H1 (cell line): ENCODE results near the gene GLI1. TPM values are rescaled to one million over a fixed set of nuclear protein-coding genes. Genes with fewer than 3 reads are reported as not detected.

ENCODE experiments used
- CTCF ChIA-PET: fragments of 300-600 bp; sonication (Branson Sonifier 250); formaldehyde crosslinking; loops from one replicate; lab custom pipeline; 2021; ENCODE audit not compliant: partially characterized antibody; lab: Charles Lee
- POLR2A ChIA-PET: fragments of 300-600 bp; sonication (Branson Sonifier 250); formaldehyde crosslinking; loops from one replicate; lab custom pipeline; 2021; ENCODE audit warnings: inconsistent platforms; ENCODE audit not compliant: partially characterized antibody; lab: Charles Lee
- DNase-seq, 2 experiments: peaks; one replicate each; pipeline versions ENCODE4 v3.0.0 to v3.0.0-alpha.2; 2010 to 2022; ENCODE audit warnings: low spot score in 2 of 2, low read depth in 1 of 2, mixed read lengths in 1 of 2
- FAIRE-seq: peaks from 2 replicates; lab custom pipeline; 2011; peaks lifted over from hg19 to GRCh38; lab: Jason Lieb, UNC
- H2AFZ ChIP-seq: 2 replicates; pipeline ENCODE4 v1.8.1; 2012; ENCODE audit warnings: low read length, inconsistent platforms
- H2AK5ac ChIP-seq: 2 replicates; pipeline ENCODE4 v1.6.1; 2013; ENCODE audit warnings: low read depth, low read length
- H2BK120ac ChIP-seq: replicated peaks from 2 replicates; pipeline ENCODE3; 2013; ENCODE audit warnings: low read depth, low read length, inconsistent platforms
- H2BK12ac ChIP-seq: 2 replicates; pipeline ENCODE4 v1.6.1; 2013; ENCODE audit warnings: low read depth, low read length
- H2BK15ac ChIP-seq: 2 replicates; pipeline ENCODE4 v1.6.1; 2013; ENCODE audit warnings: low read length
- H2BK20ac ChIP-seq: 2 replicates; pipeline ENCODE4 v1.6.1; 2013; ENCODE audit warnings: low read length
- H2BK5ac ChIP-seq: 2 replicates; pipeline ENCODE4 v1.6.1; 2013; ENCODE audit warnings: low read depth, low read length
- H3K14ac ChIP-seq: 2 replicates; pipeline ENCODE4 v1.6.1; 2013; ENCODE audit warnings: inconsistent platforms; ENCODE audit not compliant: insufficient read length
- H3K18ac ChIP-seq: 2 replicates; pipeline ENCODE4 v1.6.1; 2013; ENCODE audit warnings: low read length; ENCODE audit errors: extremely low read depth
- H3K23ac ChIP-seq: 2 replicates; pipeline ENCODE4 v1.6.1; 2013; ENCODE audit warnings: inconsistent platforms; ENCODE audit not compliant: insufficient read length
- H3K23me2 ChIP-seq: 2 replicates; pipeline ENCODE4 v1.6.1; 2013; ENCODE audit warnings: low read depth, low read length
- H3K27ac ChIP-seq: 2 replicates; pipeline ENCODE4 v1.6.1; 2011; ENCODE audit warnings: low read depth, low read length, inconsistent platforms
- H3K27me3 ChIP-seq, 4 experiments: replicated peaks in 1 of 4; 1 replicate in 1 of 4; 2 replicates in 3 of 4; pipeline versions ENCODE4 v1.6.1 to v1.8.1; 2011 to 2013; ENCODE audit warnings: low read length in 3 of 4, mild to moderate bottlenecking in 3 of 4, inconsistent platforms in 2 of 4, mixed read lengths in 2 of 4, moderate library complexity in 1 of 4; ENCODE audit not compliant: control insufficient read depth in 3 of 4, insufficient read depth in 3 of 4; ENCODE audit errors: extremely low read depth in 1 of 4
- H3K36me3 ChIP-seq, 4 experiments: 2 replicates each; pipeline versions ENCODE4 v1.6.1 to v1.8.1; 2011 to 2013; ENCODE audit warnings: mild to moderate bottlenecking in 4 of 4, low read length in 3 of 4, moderate library complexity in 2 of 4, control low read depth in 1 of 4, inconsistent platforms in 1 of 4; ENCODE audit not compliant: insufficient read depth in 4 of 4, control insufficient read depth in 2 of 4
- H3K4ac ChIP-seq: replicated peaks from 2 replicates; pipeline ENCODE3; 2013; ENCODE audit warnings: low read length, low read depth, mixed read lengths, inconsistent platforms; ENCODE audit not compliant: insufficient read length
- H3K4me1 ChIP-seq, 4 experiments: replicated peaks in 1 of 4; 1 replicate in 1 of 4; 2 replicates in 3 of 4; pipeline versions ENCODE4 v1.6.1 to v1.8.1; 2011 to 2013; ENCODE audit warnings: low read length in 3 of 4, inconsistent platforms in 2 of 4, mixed read lengths in 1 of 4; ENCODE audit not compliant: insufficient read depth in 4 of 4, control insufficient read depth in 3 of 4
- H3K4me2 ChIP-seq, 2 experiments: 2 replicates each; pipeline versions ENCODE4 v1.6.1 to v1.8.1; 2011 to 2013; ENCODE audit warnings: low read depth in 2 of 2, low read length in 2 of 2, control low read depth in 1 of 2, inconsistent platforms in 1 of 2, mild to moderate bottlenecking in 1 of 2; ENCODE audit not compliant: insufficient read depth in 1 of 2
- H3K4me3 ChIP-seq, 4 experiments: fragments of 200-600, 300-600 bp in 1 of 4; sonication (generic), shearing (Covaris generic), sonication (Bioruptor Twin) in 1 of 4; 2 replicates each; pipeline versions ENCODE4 v1.5.1 to v1.8.1; 2011 to 2016; ENCODE audit warnings: low read length in 4 of 4, low read depth in 3 of 4, control low read depth in 2 of 4, inconsistent platforms in 2 of 4, mild to moderate bottlenecking in 2 of 4, mixed read lengths in 1 of 4, moderate library complexity in 1 of 4; ENCODE audit not compliant: insufficient read depth in 2 of 4; ENCODE audit errors: extremely low read depth in 1 of 4
- H3K56ac ChIP-seq: replicated peaks from 2 replicates; pipeline ENCODE3; 2013; ENCODE audit warnings: low read depth, mild to moderate bottlenecking, mixed read lengths, low read length, inconsistent platforms; ENCODE audit not compliant: insufficient read length
- H3K79me1 ChIP-seq: 2 replicates; pipeline ENCODE4 v1.6.1; 2013; ENCODE audit warnings: low read depth, low read length, control low read depth
- H3K79me2 ChIP-seq, 2 experiments: 2 replicates each; pipeline versions ENCODE4 v1.6.1 to v1.8.1; 2012 to 2013; ENCODE audit warnings: low read length in 2 of 2, mild to moderate bottlenecking in 2 of 2, inconsistent platforms in 1 of 2; ENCODE audit not compliant: insufficient read depth in 2 of 2, control insufficient read depth in 1 of 2
- H3K9ac ChIP-seq, 4 experiments: replicated peaks in 1 of 4; 1 replicate in 1 of 4; 2 replicates in 3 of 4; pipeline versions ENCODE4 v1.6.1 to v1.8.1; 2011 to 2013; ENCODE audit warnings: low read depth in 3 of 4, low read length in 3 of 4, control low read depth in 2 of 4, mild to moderate bottlenecking in 2 of 4, moderate library complexity in 2 of 4, inconsistent platforms in 1 of 4; ENCODE audit errors: extremely low read depth in 1 of 4
- H3K9me3 ChIP-seq, 2 experiments: 2 replicates each; pipeline versions ENCODE4 v1.6.1 to v1.8.1; 2012 to 2013; ENCODE audit warnings: mild to moderate bottlenecking in 2 of 2, moderate library complexity in 2 of 2, control low read depth in 1 of 2, inconsistent platforms in 1 of 2, low read depth in 1 of 2, low read length in 1 of 2, mixed read lengths in 1 of 2; ENCODE audit not compliant: insufficient read depth in 2 of 2
- H4K20me1 ChIP-seq, 2 experiments: replicated peaks in 1 of 2; 2 replicates each; pipeline versions ENCODE3 to v1.8.1; 2011 to 2013; ENCODE audit warnings: inconsistent platforms in 2 of 2, low read length in 2 of 2, mild to moderate bottlenecking in 1 of 2; ENCODE audit not compliant: insufficient read depth in 2 of 2, control insufficient read depth in 1 of 2
- H4K5ac ChIP-seq: 2 replicates; pipeline ENCODE4 v1.6.1; 2013; ENCODE audit warnings: low read length, low read depth, mixed read lengths, inconsistent platforms; ENCODE audit not compliant: insufficient read length
- H4K8ac ChIP-seq: 2 replicates; pipeline ENCODE4 v1.8.0; 2013; ENCODE audit warnings: mild to moderate bottlenecking, moderate library complexity, low read length, inconsistent platforms; ENCODE audit not compliant: insufficient read depth; ENCODE audit errors: extremely low read depth
- H4K91ac ChIP-seq: replicated peaks from 2 replicates; pipeline ENCODE3; 2013; ENCODE audit warnings: low read length, mixed read lengths, inconsistent platforms; ENCODE audit not compliant: insufficient read length
- BCL11A ChIP-seq, 2 experiments: IDR thresholded peaks; one replicate each; pipeline ENCODE4 v1.6.1; 2011; ENCODE audit warnings: low read depth in 2 of 2, low read length in 2 of 2, mild to moderate bottlenecking in 2 of 2
- CREB1 ChIP-seq: IDR thresholded peaks from 2 replicates; pipeline ENCODE4 v1.6.1; 2012; ENCODE audit warnings: inconsistent platforms
- CTBP2 ChIP-seq: IDR thresholded peaks from 2 replicates; pipeline ENCODE4 v1.7.0; 2011; ENCODE audit warnings: borderline replicate concordance, mild to moderate bottlenecking, moderate library complexity, mixed read lengths, low read length; ENCODE audit not compliant: insufficient read depth, insufficient read length
- CTCF ChIP-seq, 3 experiments: IDR thresholded peaks; 1 replicate in 2 of 3; 2 replicates in 1 of 3; pipeline versions ENCODE4 v1.5.1 to v1.6.1; 2011; ENCODE audit warnings: low read length in 3 of 3, mild to moderate bottlenecking in 3 of 3, inconsistent platforms in 2 of 3, low read depth in 1 of 3, moderate library complexity in 1 of 3; ENCODE audit not compliant: insufficient read depth in 1 of 3; ENCODE audit errors: control extremely low read depth in 1 of 3
- EZH2 ChIP-seq: fragments of 200-600 bp; sonication (generic); IDR thresholded peaks from 2 replicates; pipeline ENCODE4 v1.7.1; 2012; ENCODE audit warnings: low read depth, mild to moderate bottlenecking, moderate library complexity, low read length, inconsistent platforms; ENCODE audit not compliant: severe bottlenecking
- KDM4A ChIP-seq: IDR thresholded peaks from one replicate; pipeline ENCODE4 v1.7.1; 2012; ENCODE audit warnings: low read depth, mild to moderate bottlenecking, moderate library complexity, low read length, inconsistent platforms; ENCODE audit not compliant: severe bottlenecking
- KDM5A ChIP-seq: fragments of 200-600 bp; IDR thresholded peaks from 2 replicates; pipeline ENCODE4 v1.7.1; 2012; ENCODE audit warnings: mild to moderate bottlenecking, low read length, inconsistent platforms, mixed read lengths
- SRF ChIP-seq: IDR thresholded peaks from 2 replicates; pipeline ENCODE4 v1.6.1; 2011; ENCODE audit warnings: mild to moderate bottlenecking, low read depth, low read length, moderate library complexity
- WGBS, 2 experiments: shearing (Covaris generic) in 1 of 2; methylation state at CpG; one replicate each; pipeline versions ENCODE4 v1.1.6 to v1.1.7; 2013 to 2015; ENCODE audit warnings: low lambda C conversion rate in 2 of 2, mixed read lengths in 2 of 2, inconsistent platforms in 1 of 2, low coverage in 1 of 2, missing lambda C conversion rate in 1 of 2; ENCODE audit not compliant: insufficient replicate concordance in 2 of 2, insufficient coverage in 1 of 2, insufficient read length in 1 of 2; ENCODE audit errors: extremely low coverage in 1 of 2, missing lambda C conversion rate in 1 of 2; 5-methylcytosine and 5-hydroxymethylcytosine counted together
- polyA plus RNA-seq, 7 experiments: library from polyadenylated mRNA; depleted of rRNA in 3 of 7; stranded (reverse) in 5 of 7; unstranded in 2 of 7; fragments of >200 nt in 5 of 7; fragments of 200-250 nt in 2 of 7; gene quantifications; 1 replicate in 5 of 7; 2 replicates in 1 of 7; 4 replicates in 1 of 7; pipeline versions ENCODE4 v1.2.1 to v1.2.3, GENCODE V29; 2011 to 2013; ENCODE audit warnings: missing spikeins in 2 of 7, mixed read lengths in 2 of 7
- total RNA-seq: library from RNA; stranded (reverse); fragmentation: NEBNext Ultra II Directional; extraction: Animal tissue kit (Norgen Biotek cat#: 25700); gene quantifications from 2 replicates; pipeline ENCODE4 v1.2.1, GENCODE V29; 2021

GLI1 gene
- total and polyA plus RNA-seq, 2 of the 8 experiments (the other 6 are each of a cell fraction or from before 2014, with no cell fraction given), result 23.5 to 25.3 TPM

GRCh38 chr12:57487597-57488401, 28.2 kb downstream of the GLI1 start, which contains the start of gene MARS1:
Gene MARS1, plus strand, starts transcription at chr12:57488068. Its CDS starts 23 bp downstream, at chr12:57488091.
- peak within 1 kb of the TSS; percentile 91 for H2BK12ac ChIP-seq
- H2BK5ac ChIP-seq, result peak within 1 kb of the TSS; percentile 98
- H3K56ac ChIP-seq, result peak within 1 kb of the TSS; percentile 85
- no peaks in the 10 kb centered on the region for H3K27me3 ChIP-seq
- H3K23ac ChIP-seq, result no peak within 1 kb of the TSS
- H3K14ac ChIP-seq, result no peak within 1 kb of the TSS
- H3K18ac ChIP-seq, result peak within 1 kb of the TSS; percentile 95
- peak within 1 kb of the TSS; percentile 98 for H4K8ac ChIP-seq
- H2BK20ac ChIP-seq, result no peak within 1 kb of the TSS
- H3K79me2 ChIP-seq, result peaks cover 14 to 26% of the 10 kb centered on the region in 2 experiments
- H2BK120ac ChIP-seq, result no peak within 1 kb of the TSS
- WGBS, 2 experiments, result 15 to 100% methylated on average over 1 to 43 of the region's 47 CpGs
- peak within 1 kb of the TSS; percentile 55; the same call in 1 of the 2 replicates for H2BK15ac ChIP-seq
- peaks cover 0 to 7% (median 2%) of the 10 kb centered on the region in 4 experiments; a peak in 5 of 7 replicates for H3K4me1 ChIP-seq
- peak within 1 kb of the TSS; percentile 77 to 99 (median 94) for H3K4me3 ChIP-seq
- H3K4me2 ChIP-seq, result peak within 1 kb of the TSS; percentile 66 to 74
- H4K91ac ChIP-seq, result peak within 1 kb of the TSS; percentile 44
- H4K20me1 ChIP-seq, result peaks cover 0 to 3% of the 10 kb centered on the region in 2 experiments
- H3K9me3 ChIP-seq, result no peaks in the 10 kb centered on the region; a peak in 1 of 4 replicates
- DNase-seq (peak; percentile 85 to 88), FAIRE-seq (peak; percentile 39)
- peaks cover 8% of the 10 kb centered on the region; the same call in 1 of the 2 replicates for H3K79me1 ChIP-seq
- peak within 1 kb of the TSS; percentile 83 for H4K5ac ChIP-seq
- CTCF ChIA-PET, result interaction anchor here (0.6 to 25.1 kb wide), 6 partner anchors 10 to 96 kb away, joined by 3 to 441 read pairs (median 4); partner anchors contain the start of genes GLI1 and INHBE
- H3K23me2 ChIP-seq, result peaks cover 7% of the 10 kb centered on the region; the same call in 1 of the 2 replicates
- H3K36me3 ChIP-seq, result peaks cover 21 to 40% (median 35%) of the 10 kb centered on the region in 4 experiments
- H3K9ac ChIP-seq, result peak within 1 kb of the TSS; percentile 87 to 99 (median 93)
- peak within 1 kb of the TSS; percentile 87 for H3K4ac ChIP-seq
- H2AK5ac ChIP-seq, result peak within 1 kb of the TSS; percentile 75
- no peak within 1 kb of the TSS for H2AFZ ChIP-seq
- POLR2A ChIA-PET, result interaction anchor here (1.0 to 1.5 kb wide), 5 partner anchors 39 to 358 kb away, joined by 3 to 5 read pairs (median 3); no protein-coding TSS in a partner anchor
- H3K27ac ChIP-seq, result peak within 1 kb of the TSS; percentile 93
- TF ChIP-seq KDM5A, result no peak
- peak; percentile 40 to 61 (median 41) for TF ChIP-seq CTCF (IDR thresholded peaks at IDR 0.05; ENCODE audit: control extremely low read depth in 1 of 3, insufficient read depth in 1 of 3, low read depth in 1 of 3, low read length in 3 of 3)
- TF ChIP-seq EZH2, result no peak
- no peak for TF ChIP-seq CTBP2
- no peak for TF ChIP-seq BCL11A (IDR thresholded peaks at IDR 0.05; ENCODE audit: low read depth in 2 of 2, low read length in 2 of 2)
- peak; percentile 34 for TF ChIP-seq KDM4A
- TF ChIP-seq SRF, result no peak
- TF ChIP-seq CREB1, result peak; percentile 64; the same call in 1 of the 2 replicates
